SK-N-SH (cell line): ENCODE measurements around the gene PLCB3. TPM values are rescaled to one million over a fixed set of nuclear protein-coding genes. Genes with fewer than 3 reads are reported as not detected.

Experiments used
- CTCF ChIA-PET: fragments of 300-600, 350-600 bp; formaldehyde crosslinking; extraction: SDS; loops from one replicate; lab custom pipeline; 2021; lab: Yijun Ruan, JAX
- POLR2A ChIA-PET: fragments of 350-600 bp; sonication (Branson Sonifier 250); formaldehyde crosslinking; extraction: SDS; loops from one replicate; lab custom pipeline; 2020; ENCODE audit warnings: antibody characterized with exemption, inconsistent platforms; lab: Yijun Ruan, JAX
- DNase-seq: peaks from one replicate; pipeline ENCODE4 v3.0.0; 2012
- H2AFZ ChIP-seq: fragments of 200-600 bp; sonication (generic); 2 replicates; pipeline ENCODE4 v1.8.1; 2016; ENCODE audit warnings: antibody characterized with exemption, mild to moderate bottlenecking, low read depth
- H3F3A ChIP-seq: fragments of 200-600 bp; sonication (generic); replicated peaks from 2 replicates; pipeline ENCODE3; 2016; ENCODE audit warnings: antibody characterized with exemption, mild to moderate bottlenecking; ENCODE audit not compliant: insufficient read depth
- H3K27ac ChIP-seq, 2 experiments: fragments of 200-500 bp in 1 of 2; fragments of 200-600 bp in 1 of 2; sonication (Bioruptor generic) in 1 of 2; sonication (generic), shearing (Covaris generic) in 1 of 2; 2 replicates each; pipeline versions ENCODE4 v1.5.1 to v1.6.1; 2014 to 2016; ENCODE audit warnings: low read depth in 2 of 2, inconsistent platforms in 1 of 2, low read length in 1 of 2, mild to moderate bottlenecking in 1 of 2, mixed read lengths in 1 of 2
- H3K27me3 ChIP-seq: fragments of 200-600 bp; sonication (generic), shearing (Covaris generic); 2 replicates; pipeline ENCODE4 v1.6.1; 2016; ENCODE audit warnings: mixed run types; ENCODE audit not compliant: insufficient read depth
- H3K36me3 ChIP-seq, 2 experiments: fragments of 200-500 bp in 1 of 2; fragments of 200-600 bp in 1 of 2; sonication (Bioruptor generic) in 1 of 2; sonication (generic) in 1 of 2; replicated peaks in 1 of 2; 2 replicates each; pipeline versions ENCODE3 to v1.5.1; 2014 to 2016; ENCODE audit warnings: low read length in 1 of 2, mild to moderate bottlenecking in 1 of 2; ENCODE audit not compliant: insufficient read depth in 2 of 2, control insufficient read depth in 1 of 2
- H3K4me1 ChIP-seq, 2 experiments: fragments of 200-500 bp in 1 of 2; fragments of 200-600 bp in 1 of 2; sonication (Bioruptor generic) in 1 of 2; sonication (generic), shearing (Covaris generic) in 1 of 2; 2 replicates each; pipeline versions ENCODE4 v1.5.1 to v1.6.1; 2014 to 2016; ENCODE audit warnings: low read depth in 1 of 2, low read length in 1 of 2, mixed run types in 1 of 2; ENCODE audit not compliant: insufficient read depth in 2 of 2, control insufficient read depth in 1 of 2
- H3K4me2 ChIP-seq: fragments of 200-600 bp; sonication (generic), shearing (Covaris generic); 2 replicates; pipeline ENCODE4 v1.6.1; 2017; ENCODE audit warnings: mixed run types
- H3K4me3 ChIP-seq, 2 experiments: fragments of 200-500 bp in 1 of 2; fragments of 200-600 bp in 1 of 2; sonication (Bioruptor generic) in 1 of 2; sonication (generic), shearing (Covaris generic) in 1 of 2; 2 replicates each; pipeline versions ENCODE4 v1.5.1 to v1.8.1; 2014 to 2016; ENCODE audit warnings: low read depth in 2 of 2, inconsistent platforms in 1 of 2, low read length in 1 of 2, mild to moderate bottlenecking in 1 of 2, mixed read lengths in 1 of 2, moderate library complexity in 1 of 2
- H3K79me2 ChIP-seq: fragments of 200-600 bp; sonication (generic); 2 replicates; pipeline ENCODE4 v1.8.1; 2017; ENCODE audit warnings: mild to moderate bottlenecking; ENCODE audit not compliant: insufficient read depth
- H3K9ac ChIP-seq: fragments of 200-600 bp; sonication (generic); 2 replicates; pipeline ENCODE4 v1.6.1; 2017; ENCODE audit warnings: mixed run types
- H3K9me2 ChIP-seq: fragments of 200-600 bp; sonication (generic); 2 replicates; pipeline ENCODE4 v1.6.1; 2017; ENCODE audit warnings: mixed run types
- H3K9me3 ChIP-seq: fragments of 200-600 bp; sonication (generic); 2 replicates; pipeline ENCODE4 v1.6.1; 2017; ENCODE audit warnings: mixed run types, mild to moderate bottlenecking, moderate library complexity
- H4K20me1 ChIP-seq: fragments of 200-600 bp; sonication (generic); 2 replicates; pipeline ENCODE4 v1.6.1; 2017; ENCODE audit warnings: mild to moderate bottlenecking, mixed run types; ENCODE audit not compliant: insufficient read depth
- CHD2 ChIP-seq: fragments of 150-350 bp; IDR thresholded peaks from 2 replicates; pipeline ENCODE4 v1.6.1; 2018; ENCODE audit warnings: low read length; ENCODE audit not compliant: partially characterized antibody
- ELF1 ChIP-seq: IDR thresholded peaks from 2 replicates; pipeline ENCODE4 v1.4.0; 2012
- EP300 ChIP-seq, 2 experiments: IDR thresholded peaks; 2 replicates each; pipeline versions ENCODE4 v1.4.0 to v1.6.1; 2012; ENCODE audit warnings: borderline replicate concordance in 1 of 2, low read depth in 1 of 2, low read length in 1 of 2
- GABPA ChIP-seq: IDR thresholded peaks from 2 replicates; pipeline ENCODE4 v1.4.0; 2012; ENCODE audit warnings: low read depth, mild to moderate bottlenecking
- GATA2 ChIP-seq: sonication (generic); formaldehyde crosslinking; IDR thresholded peaks from 2 replicates; pipeline ENCODE4 v1.5.0; 2020; ENCODE audit warnings: mild to moderate bottlenecking, missing genetic modification reagents
- MEF2A ChIP-seq: IDR thresholded peaks from 2 replicates; pipeline ENCODE4 v1.4.0; 2012; ENCODE audit warnings: low read depth, borderline replicate concordance
- NRF1 ChIP-seq: IDR thresholded peaks from 2 replicates; pipeline ENCODE4 v1.6.1; 2012; ENCODE audit warnings: low read depth, mild to moderate bottlenecking, low read length
- SMC3 ChIP-seq: IDR thresholded peaks from 2 replicates; pipeline ENCODE4 v1.6.1; 2012; ENCODE audit warnings: low read depth, low read length, improper control_type of control experiment
- YY1 ChIP-seq: IDR thresholded peaks from 2 replicates; pipeline ENCODE4 v1.4.0; 2012; ENCODE audit warnings: low read depth, mild to moderate bottlenecking
- ZBTB33 ChIP-seq: IDR thresholded peaks from 2 replicates; pipeline ENCODE4 v1.4.0; 2012; ENCODE audit warnings: low read depth, borderline replicate concordance
- WGBS: methylation state at CpG from one replicate; pipeline ENCODE4 v1.1.6; 2017; ENCODE audit warnings: low lambda C conversion rate; 5-methylcytosine and 5-hydroxymethylcytosine counted together
- polyA plus RNA-seq, 3 experiments: library from polyadenylated mRNA; depleted of rRNA; stranded (reverse); fragments of >200 nt; gene quantifications; 2 replicates each; pipeline ENCODE4 v1.2.3, GENCODE V29; 2012
- TF ChIP-seq, protein P1 (sequence below): IDR thresholded peaks from 2 replicates; pipeline ENCODE4; 2012

The PLCB3 gene
- polyA plus RNA-seq, 1 of the 3 experiments (the other 2 are of a cell fraction), result 30.4 TPM

DNA sequence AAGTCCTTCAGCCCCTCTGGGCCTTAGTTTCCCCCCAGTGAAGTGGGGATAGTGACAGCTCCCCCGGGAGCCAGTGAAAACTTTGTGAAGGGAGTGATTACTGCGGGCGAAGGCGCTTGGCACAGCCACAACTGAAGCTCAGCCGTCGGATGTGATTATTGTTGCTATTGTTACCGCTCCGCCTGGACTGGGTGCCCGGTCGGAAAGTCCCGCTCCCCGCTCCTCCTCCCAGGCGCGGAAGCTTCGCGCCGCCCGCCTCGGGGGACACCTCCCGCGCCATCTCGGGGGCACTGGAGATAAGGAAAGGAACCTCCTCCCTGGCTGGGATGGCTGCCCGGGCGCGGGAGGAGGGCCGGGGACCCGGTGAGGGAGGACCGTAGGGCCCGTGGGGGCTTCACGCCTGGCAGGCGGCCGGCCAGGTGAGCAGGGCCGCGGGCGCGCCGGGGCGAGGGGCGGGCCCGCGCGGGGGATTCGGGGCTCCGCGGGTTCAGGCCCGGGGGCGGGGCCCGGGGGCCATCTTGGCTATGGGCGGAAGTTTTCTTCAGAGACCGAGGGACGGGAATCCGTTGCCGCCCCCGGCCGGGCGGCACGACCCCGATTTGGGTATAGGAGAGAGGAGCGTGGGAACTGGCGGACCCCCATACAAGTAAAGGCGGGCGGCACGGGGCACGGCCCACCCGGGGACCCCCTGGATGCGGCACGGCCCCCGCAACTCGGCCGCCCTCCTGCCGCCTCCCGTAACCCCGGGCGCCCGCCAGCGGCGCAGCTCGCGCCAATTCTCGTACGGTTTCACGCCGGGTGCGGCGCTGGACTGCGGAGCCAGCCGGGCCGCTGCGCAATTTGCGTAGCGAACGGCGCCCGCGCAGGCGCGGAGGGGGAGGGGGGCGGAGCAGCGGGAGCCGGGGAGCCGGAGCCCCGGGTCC, 33.9 kb downstream of the PLCB3 start, which contains the start of gene GPR137:
GPR137 (plus strand) TSS at position 887 of the 923 bp plus-strand sequence. CDS start 677 bp downstream, outside the sequence.
- Histone ChIP-seq H3K9me2 (no peaks in the 10 kb centered on the region), H4K20me1 (no peaks in the 10 kb centered on the region), H3F3A (peaks cover 10% of the 10 kb centered on the region), H3K27me3 (no peaks in the 10 kb centered on the region), H2AFZ (peak within 1 kb of the TSS; percentile 83), H3K4me2 (peak within 1 kb of the TSS; percentile 100), H3K4me3 (peak within 1 kb of the TSS; percentile 60 to 95), H3K27ac (peak within 1 kb of the TSS; percentile 87 to 96), H3K4me1 (peaks cover 8 to 21% of the 10 kb centered on the region in 2 experiments; a peak in 2 of 4 replicates), H3K79me2 (peaks cover 28% of the 10 kb centered on the region), H3K36me3 (peaks cover 0 to 6% of the 10 kb centered on the region in 2 experiments), H3K9me3 (no peaks in the 10 kb centered on the region), H3K9ac (peak within 1 kb of the TSS; percentile 89)
- CTCF ChIA-PET, result interaction anchor here (1.6 to 12.2 kb wide), 4 partner anchors 12 to 34 kb away, joined by 5 to 196 read pairs (median 32); partner anchors contain the start of genes CATSPERZ, ESRRA and PLCB3
- POLR2A ChIA-PET, result interaction anchor here (0.5 to 3.2 kb wide), 8 partner anchors 9 to 105 kb away, joined by 3 to 33 read pairs (median 3); partner anchors contain the start of genes ESRRA and TRMT112
- 0% methylated on average over 6 of the region's 102 CpGs for WGBS
- DNase-seq, result peak; percentile 97
- no peak for TF ChIP-seq SMC3
- TF ChIP-seq GATA2 (CRISPR knock-in tag), result peak; percentile 44; the same call in 1 of the 2 replicates
- TF ChIP-seq NRF1, result peak; percentile 83
- TF ChIP-seq ZBTB33, result peak; percentile 67; the same call in 1 of the 2 replicates
- TF ChIP-seq CHD2, result peak; percentile 56
- TF ChIP-seq MEF2A, result no peak
- peak; percentile 93 for TF ChIP-seq YY1
- TF ChIP-seq, protein P1, sequence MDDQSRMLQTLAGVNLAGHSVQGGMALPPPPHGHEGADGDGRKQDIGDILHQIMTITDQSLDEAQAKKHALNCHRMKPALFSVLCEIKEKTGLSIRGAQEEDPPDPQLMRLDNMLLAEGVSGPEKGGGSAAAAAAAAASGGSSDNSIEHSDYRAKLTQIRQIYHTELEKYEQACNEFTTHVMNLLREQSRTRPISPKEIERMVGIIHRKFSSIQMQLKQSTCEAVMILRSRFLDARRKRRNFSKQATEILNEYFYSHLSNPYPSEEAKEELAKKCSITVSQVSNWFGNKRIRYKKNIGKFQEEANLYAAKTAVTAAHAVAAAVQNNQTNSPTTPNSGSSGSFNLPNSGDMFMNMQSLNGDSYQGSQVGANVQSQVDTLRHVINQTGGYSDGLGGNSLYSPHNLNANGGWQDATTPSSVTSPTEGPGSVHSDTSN, result peak; percentile 28
- no peak for TF ChIP-seq EP300 (IDR thresholded peaks at IDR 0.05; ENCODE audit: borderline replicate concordance in 1 of 2, low read depth in 1 of 2, low read length in 1 of 2)
- peak; percentile 89 for TF ChIP-seq ELF1
- TF ChIP-seq GABPA, result peak; percentile 67; the same call in 1 of the 2 replicates
- TF ChIP-seq, all 33 proteins: peak for 8
